HEK293 (cell line): ENCODE results near the gene UBTD1.

Source experiments
- ZNF140 ChIP-seq: fragments of 450-650 bp; formaldehyde crosslinking; IDR thresholded peaks from 2 replicates; pipeline ENCODE4 v1.5.1; 2016; ENCODE audit warnings: missing biosample characterization, missing genetic modification characterization
- ZNF629 ChIP-seq: fragments of 450-650 bp; formaldehyde crosslinking; IDR thresholded peaks from 2 replicates; pipeline ENCODE4 v1.5.1; 2017; ENCODE audit warnings: missing biosample characterization, missing genetic modification characterization
- TF ChIP-seq, protein P1 (sequence below): fragments of 450-650 bp; formaldehyde crosslinking; IDR thresholded peaks from 2 replicates; pipeline ENCODE4 v1.5.1; 2016; ENCODE audit warnings: missing biosample characterization, missing genetic modification characterization

DNA sequence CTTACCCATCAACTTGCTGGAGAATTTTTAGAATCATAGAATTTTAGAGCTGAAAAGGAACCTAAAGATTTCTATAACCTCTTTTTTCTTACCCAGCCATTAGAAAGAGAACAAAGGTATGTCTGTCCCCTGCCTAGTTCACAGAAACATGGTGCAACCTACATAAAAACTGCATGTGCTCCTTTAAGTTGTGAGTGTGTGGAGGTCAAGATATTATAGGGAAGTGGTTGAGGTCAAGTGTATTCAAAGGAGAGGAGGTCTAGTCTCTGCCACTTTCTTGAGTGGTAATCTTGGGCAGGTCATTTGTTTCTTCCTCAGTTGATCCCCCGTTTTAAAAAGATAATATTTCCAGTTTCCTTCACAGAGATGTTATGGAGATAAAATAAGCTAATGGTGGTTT is 6.4 kb downstream of the UBTD1 start:
- TF ChIP-seq, protein P1, sequence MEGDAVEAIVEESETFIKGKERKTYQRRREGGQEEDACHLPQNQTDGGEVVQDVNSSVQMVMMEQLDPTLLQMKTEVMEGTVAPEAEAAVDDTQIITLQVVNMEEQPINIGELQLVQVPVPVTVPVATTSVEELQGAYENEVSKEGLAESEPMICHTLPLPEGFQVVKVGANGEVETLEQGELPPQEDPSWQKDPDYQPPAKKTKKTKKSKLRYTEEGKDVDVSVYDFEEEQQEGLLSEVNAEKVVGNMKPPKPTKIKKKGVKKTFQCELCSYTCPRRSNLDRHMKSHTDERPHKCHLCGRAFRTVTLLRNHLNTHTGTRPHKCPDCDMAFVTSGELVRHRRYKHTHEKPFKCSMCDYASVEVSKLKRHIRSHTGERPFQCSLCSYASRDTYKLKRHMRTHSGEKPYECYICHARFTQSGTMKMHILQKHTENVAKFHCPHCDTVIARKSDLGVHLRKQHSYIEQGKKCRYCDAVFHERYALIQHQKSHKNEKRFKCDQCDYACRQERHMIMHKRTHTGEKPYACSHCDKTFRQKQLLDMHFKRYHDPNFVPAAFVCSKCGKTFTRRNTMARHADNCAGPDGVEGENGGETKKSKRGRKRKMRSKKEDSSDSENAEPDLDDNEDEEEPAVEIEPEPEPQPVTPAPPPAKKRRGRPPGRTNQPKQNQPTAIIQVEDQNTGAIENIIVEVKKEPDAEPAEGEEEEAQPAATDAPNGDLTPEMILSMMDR (tag by site-specific recombination), result no peak
- TF ChIP-seq ZNF629 (tag by site-specific recombination) (no peak), ZNF140 (tag by site-specific recombination) (no peak)
